ENCODE data around the gene TENM3. TPM values are rescaled to one million over a fixed set of nuclear protein-coding genes. Genes with fewer than 3 reads are reported as not detected.

TENM3 gene
- total RNA-seq, 1 experiment from 2014 or later = 34.1 TPM

DNA sequence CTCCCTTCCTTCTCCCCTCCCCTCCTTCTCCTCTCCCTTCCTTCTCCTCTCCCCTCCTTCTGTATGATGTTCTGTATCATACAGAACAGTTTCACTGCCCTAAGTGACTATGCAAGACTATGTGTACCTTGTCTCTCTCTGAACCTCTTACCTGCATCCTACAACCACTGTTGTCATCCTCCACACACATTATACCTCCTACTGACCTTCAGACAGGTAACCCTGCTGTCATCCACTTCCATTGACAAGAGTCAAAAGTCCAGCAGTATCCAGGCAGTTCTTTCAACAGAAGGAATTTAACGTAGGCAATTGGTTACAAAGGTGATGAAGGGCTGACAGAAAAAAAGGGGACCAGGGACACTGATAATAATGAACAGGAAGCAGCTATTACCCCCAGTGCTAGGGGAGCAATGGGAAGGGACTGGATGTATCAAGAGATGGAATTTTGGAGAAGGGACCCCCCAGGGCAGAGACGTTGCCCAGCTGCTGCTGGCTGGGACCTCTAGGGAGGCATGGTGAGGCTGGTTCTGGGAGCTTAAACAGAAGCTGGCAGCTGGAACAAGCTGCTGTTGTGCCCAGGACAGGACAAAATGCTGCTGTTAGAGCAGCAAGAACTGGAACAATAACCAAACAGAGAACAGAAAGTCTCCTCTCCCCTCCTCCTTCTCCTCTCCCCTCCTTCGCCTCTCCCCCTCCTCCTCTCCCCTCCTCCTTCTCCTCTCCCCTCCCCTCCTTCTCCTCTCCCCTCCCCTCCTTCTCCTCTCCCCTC lies 589.3 kb downstream of the TENM3 start:
- no TSS peak for BruUV-seq (replicated peaks)
- POLR2A ChIA-PET = no interaction called here
- TF ChIP-seq, protein P1, sequence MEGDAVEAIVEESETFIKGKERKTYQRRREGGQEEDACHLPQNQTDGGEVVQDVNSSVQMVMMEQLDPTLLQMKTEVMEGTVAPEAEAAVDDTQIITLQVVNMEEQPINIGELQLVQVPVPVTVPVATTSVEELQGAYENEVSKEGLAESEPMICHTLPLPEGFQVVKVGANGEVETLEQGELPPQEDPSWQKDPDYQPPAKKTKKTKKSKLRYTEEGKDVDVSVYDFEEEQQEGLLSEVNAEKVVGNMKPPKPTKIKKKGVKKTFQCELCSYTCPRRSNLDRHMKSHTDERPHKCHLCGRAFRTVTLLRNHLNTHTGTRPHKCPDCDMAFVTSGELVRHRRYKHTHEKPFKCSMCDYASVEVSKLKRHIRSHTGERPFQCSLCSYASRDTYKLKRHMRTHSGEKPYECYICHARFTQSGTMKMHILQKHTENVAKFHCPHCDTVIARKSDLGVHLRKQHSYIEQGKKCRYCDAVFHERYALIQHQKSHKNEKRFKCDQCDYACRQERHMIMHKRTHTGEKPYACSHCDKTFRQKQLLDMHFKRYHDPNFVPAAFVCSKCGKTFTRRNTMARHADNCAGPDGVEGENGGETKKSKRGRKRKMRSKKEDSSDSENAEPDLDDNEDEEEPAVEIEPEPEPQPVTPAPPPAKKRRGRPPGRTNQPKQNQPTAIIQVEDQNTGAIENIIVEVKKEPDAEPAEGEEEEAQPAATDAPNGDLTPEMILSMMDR (IDR thresholded peaks at IDR 0.05; ENCODE audit: unreplicated experiment) = no peak
- Mint-ChIP-seq H3K4me1 (ENCODE audit: insufficient read depth, unreplicated experiment) (no peaks in the 10 kb centered on the region), H3K4me3 (ENCODE audit: unreplicated experiment) (no peak overlapping the region), H3K9me3 (ENCODE audit: unreplicated experiment) (peaks cover 8% of the 10 kb centered on the region), H3K27me3 (ENCODE audit: insufficient read depth, unreplicated experiment) (peaks cover 43% of the 10 kb centered on the region), H3K27ac (ENCODE audit: low read depth, unreplicated experiment) (no peak overlapping the region), H3K36me3 (ENCODE audit: insufficient read depth, unreplicated experiment) (no peaks in the 10 kb centered on the region)
- intact Hi-C loops (cut with micrococcal nuclease) = no loop called here
- DNase-seq (ENCODE audit: unreplicated experiment) = no peak
- CTCF ChIA-PET = interaction anchor here (0.6 kb wide), 1 partner anchor 568 kb away, joined by 3 read pairs; no protein-coding TSS in a partner anchor

DNA sequence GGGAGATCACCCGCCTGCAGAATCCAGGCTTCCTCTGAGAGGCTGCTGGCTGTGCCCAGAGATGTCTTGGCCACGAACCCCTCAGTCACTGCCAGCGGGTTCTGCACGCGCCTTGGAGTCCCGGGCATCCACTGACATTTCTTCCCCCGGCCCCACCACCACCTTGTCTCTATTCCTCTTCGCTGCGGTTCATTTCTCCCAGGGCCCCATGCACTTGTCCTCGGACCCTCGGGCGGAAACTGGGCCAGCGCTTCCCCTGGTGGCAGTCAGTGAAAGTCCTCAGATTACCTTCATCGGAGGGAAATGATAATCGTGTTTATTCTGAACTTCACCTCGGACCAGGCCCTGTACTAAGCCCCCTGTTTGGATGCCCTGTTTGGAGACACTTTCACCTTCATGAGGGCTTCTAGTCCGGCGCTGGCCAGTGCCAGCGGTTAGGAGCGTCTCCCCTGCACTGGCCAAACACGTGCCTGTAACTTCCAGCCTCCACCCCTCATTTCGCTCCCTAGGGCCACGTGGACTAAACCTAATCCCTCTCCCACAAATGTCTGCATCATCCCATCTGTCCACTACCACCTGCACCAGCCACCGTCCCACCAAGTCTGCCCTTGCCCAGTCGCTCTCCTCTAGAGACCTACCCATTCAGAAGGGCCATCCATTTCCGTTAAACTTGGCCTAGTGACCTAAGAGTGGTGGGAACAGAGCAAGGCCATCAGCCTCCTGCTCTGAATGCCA lies 592.0 kb downstream of the TENM3 start:
- H3K36me3 Mint-ChIP-seq (ENCODE audit: insufficient read depth, unreplicated experiment) = no peaks in the 10 kb centered on the region
- H3K9me3 Mint-ChIP-seq (ENCODE audit: unreplicated experiment) = peaks cover 8% of the 10 kb centered on the region
- intact Hi-C loops (cut with micrococcal nuclease) = no loop called here
- TF ChIP-seq, protein P1 (IDR thresholded peaks at IDR 0.05; ENCODE audit: unreplicated experiment) = no peak
- ChIA-PET CTCF (no interaction called here), POLR2A (no interaction called here)
- peaks cover 37% of the 10 kb centered on the region for H3K27me3 Mint-ChIP-seq (ENCODE audit: insufficient read depth, unreplicated experiment)
- no peak overlapping the region for H3K27ac Mint-ChIP-seq (ENCODE audit: low read depth, unreplicated experiment)
- DNase-seq (ENCODE audit: unreplicated experiment) = no peak
- H3K4me3 Mint-ChIP-seq (ENCODE audit: unreplicated experiment) = no peak overlapping the region
- BruUV-seq (replicated peaks) = no TSS peak
- H3K4me1 Mint-ChIP-seq (ENCODE audit: insufficient read depth, unreplicated experiment) = no peaks in the 10 kb centered on the region

DNA sequence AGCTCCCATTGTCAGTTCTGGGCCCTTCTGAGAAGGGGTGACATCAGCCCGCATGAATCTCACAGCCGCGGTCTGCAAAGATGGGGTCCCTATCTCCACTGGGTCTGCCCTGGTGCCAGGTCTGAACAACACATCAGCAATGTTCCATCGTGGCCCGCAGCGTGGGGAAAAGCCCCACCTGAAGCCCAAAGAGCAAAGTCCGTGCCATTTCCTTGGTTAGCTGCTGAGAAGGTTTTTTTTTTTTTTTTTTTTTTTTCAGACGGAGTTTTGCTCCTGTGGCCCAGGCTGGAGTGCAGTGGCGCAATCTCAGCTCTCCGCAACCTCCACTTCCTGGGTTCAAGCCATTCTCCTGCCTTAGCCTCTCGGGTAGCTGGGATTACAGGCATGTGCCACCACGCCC lies 594.6 kb downstream of the TENM3 start:
- Mint-ChIP-seq H3K4me3 (ENCODE audit: unreplicated experiment) (no peak overlapping the region), H3K9me3 (ENCODE audit: unreplicated experiment) (no peaks in the 10 kb centered on the region), H3K27ac (ENCODE audit: low read depth, unreplicated experiment) (no peak overlapping the region), H3K36me3 (ENCODE audit: insufficient read depth, unreplicated experiment) (no peaks in the 10 kb centered on the region), H3K27me3 (ENCODE audit: insufficient read depth, unreplicated experiment) (peaks cover 13% of the 10 kb centered on the region), H3K4me1 (ENCODE audit: insufficient read depth, unreplicated experiment) (no peaks in the 10 kb centered on the region)
- TF ChIP-seq, protein P1 (IDR thresholded peaks at IDR 0.05; ENCODE audit: unreplicated experiment) = no peak
- no TSS peak for BruUV-seq (replicated peaks)
- intact Hi-C loops (cut with micrococcal nuclease) = no loop called here
- POLR2A ChIA-PET = interaction anchor here (0.6 kb wide), 1 partner anchor 18 kb away, joined by 3 read pairs; no protein-coding TSS in a partner anchor
- DNase-seq (ENCODE audit: unreplicated experiment) = no peak
- CTCF ChIA-PET = interaction anchor here (0.6 to 0.9 kb wide), 3 partner anchors 44 to 342 kb away, joined by 3 to 5 read pairs (median 4); no protein-coding TSS in a partner anchor

- POLR2A ChIA-PET = no interaction called here
- intact Hi-C loops (cut with micrococcal nuclease) = no loop called here
- Mint-ChIP-seq H3K9me3 (ENCODE audit: unreplicated experiment) (no peaks in the 10 kb centered on the region), H3K4me3 (ENCODE audit: unreplicated experiment) (no peak overlapping the region), H3K27ac (ENCODE audit: low read depth, unreplicated experiment) (no peak overlapping the region), H3K27me3 (ENCODE audit: insufficient read depth, unreplicated experiment) (peaks cover 11% of the 10 kb centered on the region), H3K36me3 (ENCODE audit: insufficient read depth, unreplicated experiment) (no peaks in the 10 kb centered on the region), H3K4me1 (ENCODE audit: insufficient read depth, unreplicated experiment) (peaks cover 2% of the 10 kb centered on the region)
- TF ChIP-seq, protein P1 (IDR thresholded peaks at IDR 0.05; ENCODE audit: unreplicated experiment) = no peak
- CTCF ChIA-PET = interaction anchor here (0.6 to 0.7 kb wide), 3 partner anchors 33 to 323 kb away, joined by 3 to 4 read pairs (median 3); no protein-coding TSS in a partner anchor
- no peak for DNase-seq (ENCODE audit: unreplicated experiment)
- BruUV-seq (replicated peaks) = no TSS peak
Observed at GRCh38 chr4:182838535-182838934, 595.3 kb downstream of the TENM3 start.
